ENCODE results near the gene GPC2. TPM values are rescaled to one million over a fixed set of nuclear protein-coding genes. Genes with fewer than 3 reads are reported as not detected.
"Not testable (repeated sequence)": the region's sequence is repeated elsewhere in the genome, so short reads cannot be mapped to it uniquely, and the experiment has no call there.

The GPC2 gene, protein sequence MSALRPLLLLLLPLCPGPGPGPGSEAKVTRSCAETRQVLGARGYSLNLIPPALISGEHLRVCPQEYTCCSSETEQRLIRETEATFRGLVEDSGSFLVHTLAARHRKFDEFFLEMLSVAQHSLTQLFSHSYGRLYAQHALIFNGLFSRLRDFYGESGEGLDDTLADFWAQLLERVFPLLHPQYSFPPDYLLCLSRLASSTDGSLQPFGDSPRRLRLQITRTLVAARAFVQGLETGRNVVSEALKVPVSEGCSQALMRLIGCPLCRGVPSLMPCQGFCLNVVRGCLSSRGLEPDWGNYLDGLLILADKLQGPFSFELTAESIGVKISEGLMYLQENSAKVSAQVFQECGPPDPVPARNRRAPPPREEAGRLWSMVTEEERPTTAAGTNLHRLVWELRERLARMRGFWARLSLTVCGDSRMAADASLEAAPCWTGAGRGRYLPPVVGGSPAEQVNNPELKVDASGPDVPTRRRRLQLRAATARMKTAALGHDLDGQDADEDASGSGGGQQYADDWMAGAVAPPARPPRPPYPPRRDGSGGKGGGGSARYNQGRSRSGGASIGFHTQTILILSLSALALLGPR
- total RNA-seq (37.4 and 47.9 TPM in 2 replicates), polyA plus RNA-seq (29.8 and 32.1 TPM in 2 replicates)

DNA sequence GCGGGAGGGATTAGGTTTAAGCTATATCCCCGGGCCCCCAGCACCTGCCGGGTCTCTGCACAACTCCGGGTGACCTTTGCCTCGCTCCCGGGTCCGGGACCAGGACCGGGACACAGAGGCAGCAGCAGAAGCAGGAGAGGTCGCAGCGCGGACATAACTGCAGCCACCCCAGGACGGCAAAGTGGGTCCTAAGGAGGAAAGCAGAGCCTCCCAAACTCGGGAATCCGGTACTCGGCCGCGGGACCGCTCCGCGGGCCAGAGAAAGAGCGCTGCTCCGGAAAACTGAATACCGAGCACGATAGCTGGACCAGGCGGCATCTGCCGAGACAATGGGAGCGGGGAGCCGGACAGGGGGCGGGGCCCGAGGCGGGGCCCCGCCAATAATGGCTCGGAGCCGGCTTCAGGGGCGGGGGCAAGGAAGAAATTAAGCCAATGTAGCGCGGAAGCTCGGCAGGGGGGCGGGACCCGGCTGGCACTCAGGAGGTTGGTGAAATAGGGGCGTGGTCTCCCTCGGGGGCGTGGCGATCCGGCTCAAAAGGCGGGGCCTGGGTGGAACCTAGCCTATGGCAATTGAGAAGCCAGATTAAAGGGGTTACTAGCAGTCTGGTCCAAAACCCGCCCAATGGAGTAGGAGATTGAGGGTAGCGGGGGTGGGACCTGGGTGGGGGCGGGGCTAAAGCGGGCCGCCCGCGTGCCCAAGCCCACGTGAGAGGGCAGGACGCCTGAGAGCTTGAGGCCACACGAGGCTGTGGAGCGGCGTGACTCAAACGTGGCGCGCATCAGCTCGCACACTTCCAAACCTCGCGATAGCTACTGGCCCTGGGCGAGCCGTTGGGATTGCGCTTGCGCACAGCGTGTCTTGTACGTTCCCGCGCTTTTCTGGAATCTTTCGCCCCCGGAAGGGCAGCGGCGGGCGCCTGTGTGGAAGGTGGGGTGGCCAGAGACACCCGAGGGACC is at the start of gene GPC2, which contains the start of gene STAG3:
GPC2 (minus strand) TSS at position 337 of the 957 bp plus-strand sequence; CDS start at position 155, 182 bp downstream.
STAG3 (plus strand) TSS at position 874 of the 957 bp plus-strand sequence. CDS start 2,639 bp downstream, outside the sequence.
- H3K36me3 ChIP-seq = no peaks in the 10 kb centered on the region
- no peaks in the 10 kb centered on the region for H3K27me3 ChIP-seq
- peak within 1 kb of the TSS; percentile 84 for H3K4me3 ChIP-seq
- peak; percentile 97 for DNase-seq (ENCODE audit: low read depth in 1 of 2, low spot score in 1 of 2)
- no peaks in the 10 kb centered on the region for H3K4me1 ChIP-seq (ENCODE audit: low read depth)
- no peak within 1 kb of the TSS for H3K27ac ChIP-seq
- H3K9me3 ChIP-seq (ENCODE audit: low read depth) = no peaks in the 10 kb centered on the region
- no peak for TF ChIP-seq CTCF (IDR thresholded peaks at IDR 0.05; ENCODE audit: low read depth, low read length)

- not testable (repeated sequence) for H3K9me3 ChIP-seq (ENCODE audit: low read depth); DNase-seq (ENCODE audit: low read depth in 1 of 2, low spot score in 1 of 2); H3K4me3 ChIP-seq; H3K36me3 ChIP-seq; H3K4me1 ChIP-seq (ENCODE audit: low read depth); H3K27me3 ChIP-seq; H3K27ac ChIP-seq
Measured at GRCh38 chr7:100224891-100225290, 47.7 kb upstream of the GPC2 start.

DNA sequence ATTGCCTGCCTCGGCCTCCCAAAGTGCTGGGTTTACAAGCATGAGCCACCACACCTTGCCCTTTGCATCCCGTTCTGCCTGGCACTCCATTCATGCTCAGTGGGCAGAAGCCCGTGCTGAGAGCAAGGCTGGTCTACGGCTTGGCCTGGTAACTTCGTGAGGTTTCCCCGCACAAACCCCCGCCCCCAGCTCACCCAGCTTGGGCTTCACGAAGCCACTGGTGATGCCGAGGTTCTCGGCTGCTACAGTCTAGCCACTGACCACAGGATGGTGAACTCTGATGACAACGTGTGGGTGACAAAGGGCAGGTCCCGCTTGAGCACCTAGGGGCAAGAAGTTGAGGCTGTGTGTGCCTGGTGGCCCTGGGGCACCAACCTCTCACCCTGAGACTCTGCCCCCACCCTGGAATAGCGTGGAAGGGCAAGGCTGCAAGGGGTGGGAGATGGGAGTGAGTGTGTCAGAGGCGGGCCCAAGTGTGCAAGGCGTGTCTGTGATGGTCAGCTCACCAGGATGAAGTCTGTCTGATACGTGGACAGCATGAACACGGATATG is 46.3 kb upstream of the GPC2 start:
- H3K36me3 ChIP-seq; H3K4me3 ChIP-seq; DNase-seq (ENCODE audit: low read depth in 1 of 2, low spot score in 1 of 2); H3K9me3 ChIP-seq (ENCODE audit: low read depth); H3K27ac ChIP-seq; H3K27me3 ChIP-seq; H3K4me1 ChIP-seq (ENCODE audit: low read depth): not testable (repeated sequence)

GRCh38 chr7:100222445-100223132 is 45.4 kb upstream of the GPC2 start:
- DNase-seq (ENCODE audit: low read depth in 1 of 2, low spot score in 1 of 2) = no peak
- no peak overlapping the region for H3K27ac ChIP-seq
- peaks cover 4% of the 10 kb centered on the region for H3K4me1 ChIP-seq (ENCODE audit: low read depth)
- H3K36me3 ChIP-seq = peaks cover 2% of the 10 kb centered on the region
- no peaks in the 10 kb centered on the region for H3K9me3 ChIP-seq (ENCODE audit: low read depth)
- TF ChIP-seq CTCF (IDR thresholded peaks at IDR 0.05; ENCODE audit: low read depth, low read length) = no peak
- no peaks in the 10 kb centered on the region for H3K27me3 ChIP-seq
- H3K4me3 ChIP-seq = no peak overlapping the region

- Histone ChIP-seq H3K4me3 (no peak overlapping the region), H3K36me3 (peaks cover 2% of the 10 kb centered on the region)
- TF ChIP-seq CTCF (IDR thresholded peaks at IDR 0.05; ENCODE audit: low read depth, low read length) = no peak
Measured at GRCh38 chr7:100221767-100222444, 44.7 kb upstream of the GPC2 start.

More at GRCh38 chr7:100221767-100222444, 44.7 kb upstream of the GPC2 start:
- Histone ChIP-seq H3K4me1 (ENCODE audit: low read depth) (peaks cover 4% of the 10 kb centered on the region), H3K27me3 (no peaks in the 10 kb centered on the region), H3K27ac (no peak overlapping the region), H3K9me3 (ENCODE audit: low read depth) (no peaks in the 10 kb centered on the region)
- DNase-seq (ENCODE audit: low read depth in 1 of 2, low spot score in 1 of 2) = no peak
